ENCODE results near the gene GSTM3.

GRCh38 chr1:109714661-109715372, 26.0 kb downstream of the GSTM3 start:
- no peak for TF ChIP-seq POLR2A (IDR thresholded peaks at IDR 0.05)
- no peak for TF ChIP-seq CTCF (IDR thresholded peaks at IDR 0.05)
- TF ChIP-seq EP300 (IDR thresholded peaks at IDR 0.05) = no peak

Data from stomach (tissue), 4 donors.